ENCODE measurements around the gene DRC1.

The DRC1 gene

DNA sequence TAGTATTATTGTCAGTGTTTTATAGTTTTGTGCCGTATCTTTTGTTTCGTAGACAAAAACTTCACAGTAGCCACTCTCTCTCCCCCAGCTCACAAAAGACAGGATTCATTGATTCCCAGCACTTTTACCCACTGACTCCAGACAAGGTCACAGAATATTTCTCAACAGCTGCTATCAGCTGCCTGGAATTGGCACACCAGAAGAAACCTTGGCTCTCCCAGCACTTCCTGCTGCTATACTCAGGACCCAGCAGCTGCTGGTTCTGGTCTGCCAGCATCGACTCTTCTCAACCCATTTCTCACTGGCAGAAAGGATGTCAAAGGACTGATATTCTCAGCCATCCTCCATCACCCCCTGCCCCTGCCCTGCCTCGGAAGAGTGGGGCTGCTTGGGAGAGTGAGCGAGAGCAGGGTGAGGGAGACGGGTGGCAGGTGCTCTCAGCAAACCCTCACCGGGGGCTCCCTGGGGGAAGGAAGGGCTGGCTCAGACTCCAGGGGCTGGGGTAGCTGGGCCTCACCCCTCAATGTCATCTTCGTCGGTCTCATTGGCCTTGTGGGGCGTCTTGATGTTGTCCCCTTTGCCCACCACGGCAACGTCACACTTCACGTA lies 82.3 kb downstream of the DRC1 start:
- DNase-seq: no peak
- Histone ChIP-seq H3K4me3 (ENCODE audit: low read depth, low read length) (no peak overlapping the region), H3K27me3 (replicated peaks) (no peaks in the 10 kb centered on the region), H3K27ac (no peak overlapping the region), H3K36me3 (replicated peaks) (no peaks in the 10 kb centered on the region)
- in situ Hi-C loops (cut with HindIII; ENCODE audit: low pct_ligation_motif_present, low sequenced_read_pairs): no loop called here
- TF ChIP-seq, protein P1, sequence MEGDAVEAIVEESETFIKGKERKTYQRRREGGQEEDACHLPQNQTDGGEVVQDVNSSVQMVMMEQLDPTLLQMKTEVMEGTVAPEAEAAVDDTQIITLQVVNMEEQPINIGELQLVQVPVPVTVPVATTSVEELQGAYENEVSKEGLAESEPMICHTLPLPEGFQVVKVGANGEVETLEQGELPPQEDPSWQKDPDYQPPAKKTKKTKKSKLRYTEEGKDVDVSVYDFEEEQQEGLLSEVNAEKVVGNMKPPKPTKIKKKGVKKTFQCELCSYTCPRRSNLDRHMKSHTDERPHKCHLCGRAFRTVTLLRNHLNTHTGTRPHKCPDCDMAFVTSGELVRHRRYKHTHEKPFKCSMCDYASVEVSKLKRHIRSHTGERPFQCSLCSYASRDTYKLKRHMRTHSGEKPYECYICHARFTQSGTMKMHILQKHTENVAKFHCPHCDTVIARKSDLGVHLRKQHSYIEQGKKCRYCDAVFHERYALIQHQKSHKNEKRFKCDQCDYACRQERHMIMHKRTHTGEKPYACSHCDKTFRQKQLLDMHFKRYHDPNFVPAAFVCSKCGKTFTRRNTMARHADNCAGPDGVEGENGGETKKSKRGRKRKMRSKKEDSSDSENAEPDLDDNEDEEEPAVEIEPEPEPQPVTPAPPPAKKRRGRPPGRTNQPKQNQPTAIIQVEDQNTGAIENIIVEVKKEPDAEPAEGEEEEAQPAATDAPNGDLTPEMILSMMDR (IDR thresholded peaks at IDR 0.05; ENCODE audit: low read depth, low read length, missing control alignments): no peak

DNA sequence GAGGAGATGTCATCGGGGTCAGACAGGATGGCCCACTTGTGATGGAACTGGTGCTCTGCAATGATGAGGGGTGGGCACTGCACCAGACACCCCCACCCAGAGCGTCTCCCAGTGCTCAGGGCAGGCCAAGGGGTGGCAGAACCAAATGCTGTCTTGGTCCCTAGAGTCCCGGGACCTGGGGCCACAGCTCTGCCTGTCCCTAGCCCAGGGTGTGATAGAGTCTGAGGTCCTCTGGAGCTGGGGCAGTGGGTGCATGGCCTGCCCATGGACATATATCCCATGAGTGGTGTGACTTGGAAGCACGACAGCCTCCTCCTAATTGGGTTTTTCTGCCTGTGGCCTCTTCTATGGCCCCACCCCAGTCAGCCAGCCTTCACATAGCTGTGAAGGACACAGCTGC lies 82.9 kb downstream of the DRC1 start:
- in situ Hi-C loops (cut with HindIII; ENCODE audit: low pct_ligation_motif_present, low sequenced_read_pairs): no loop called here
- Histone ChIP-seq H3K36me3 (replicated peaks) (no peaks in the 10 kb centered on the region), H3K4me3 (ENCODE audit: low read depth, low read length) (no peak overlapping the region), H3K27ac (no peak overlapping the region), H3K27me3 (replicated peaks) (no peaks in the 10 kb centered on the region)
- no peak for DNase-seq
- TF ChIP-seq, protein P1 (IDR thresholded peaks at IDR 0.05; ENCODE audit: low read depth, low read length, missing control alignments): no peak

DNA sequence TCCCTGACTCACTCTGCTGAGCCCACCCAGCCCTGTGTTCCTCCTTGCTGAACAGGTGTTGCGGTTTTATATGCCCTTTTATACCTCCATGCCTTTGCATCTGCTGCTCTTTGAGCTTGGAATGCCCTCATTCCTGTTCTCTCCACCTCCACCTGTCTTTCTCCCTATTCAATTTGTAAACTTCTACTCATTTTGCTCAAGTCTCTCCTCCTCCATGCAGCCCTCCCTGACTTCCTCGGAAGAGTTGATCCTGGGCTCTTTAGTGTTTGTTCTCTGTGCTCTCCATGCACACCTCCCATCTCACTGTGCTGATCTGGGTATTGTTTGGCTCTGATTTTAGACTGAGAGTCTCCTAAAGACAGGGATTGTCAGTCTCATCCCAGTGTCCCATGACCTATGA lies 83.4 kb downstream of the DRC1 start:
- no peaks in the 10 kb centered on the region for H3K27me3 ChIP-seq (replicated peaks)
- no peak for DNase-seq
- no peak overlapping the region for H3K4me3 ChIP-seq (ENCODE audit: low read depth, low read length)
- in situ Hi-C loops (cut with HindIII; ENCODE audit: low pct_ligation_motif_present, low sequenced_read_pairs): no loop called here
- H3K27ac ChIP-seq: no peak overlapping the region
- no peaks in the 10 kb centered on the region for H3K36me3 ChIP-seq (replicated peaks)
- TF ChIP-seq, protein P1 (IDR thresholded peaks at IDR 0.05; ENCODE audit: low read depth, low read length, missing control alignments): no peak

DNA sequence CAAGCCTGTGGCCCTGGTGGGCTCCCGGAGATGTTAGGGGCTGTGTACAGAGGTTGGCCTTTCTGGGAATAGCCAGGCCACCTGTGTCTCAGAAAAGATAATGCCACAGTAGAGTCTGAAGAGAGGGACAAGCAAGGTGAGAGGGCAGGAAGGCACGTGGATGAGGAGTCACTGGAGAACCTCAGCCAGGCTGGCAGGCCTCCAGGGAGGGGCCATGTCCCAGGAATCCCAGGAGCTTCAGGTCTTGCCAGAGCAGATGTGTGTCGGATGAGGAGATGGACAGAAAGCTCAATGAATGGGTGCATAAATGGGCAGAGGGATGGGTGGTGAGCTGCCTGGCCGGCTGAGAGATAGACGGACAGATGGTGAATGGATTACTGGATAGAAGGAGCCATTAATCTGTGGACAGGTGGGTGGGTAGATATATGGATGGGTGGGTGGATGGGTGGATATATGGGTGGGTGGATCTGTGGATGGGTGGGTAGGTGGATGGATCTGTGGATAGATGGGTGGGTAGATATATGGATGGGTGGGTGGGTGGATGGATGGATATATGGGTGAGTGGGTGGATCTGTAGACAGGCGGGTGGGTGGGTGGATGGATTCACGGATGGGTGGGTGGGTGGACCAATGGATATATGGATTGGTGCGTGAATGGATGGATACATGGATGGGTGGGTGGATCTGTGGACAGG lies 84.2 kb downstream of the DRC1 start:
- Histone ChIP-seq H3K27ac (no peak overlapping the region), H3K4me3 (ENCODE audit: low read depth, low read length) (no peak overlapping the region), H3K36me3 (replicated peaks) (no peaks in the 10 kb centered on the region), H3K27me3 (replicated peaks) (no peaks in the 10 kb centered on the region)
- in situ Hi-C loops (cut with HindIII; ENCODE audit: low pct_ligation_motif_present, low sequenced_read_pairs): no loop called here
- TF ChIP-seq, protein P1 (IDR thresholded peaks at IDR 0.05; ENCODE audit: low read depth, low read length, missing control alignments): no peak
- DNase-seq: no peak

DNA sequence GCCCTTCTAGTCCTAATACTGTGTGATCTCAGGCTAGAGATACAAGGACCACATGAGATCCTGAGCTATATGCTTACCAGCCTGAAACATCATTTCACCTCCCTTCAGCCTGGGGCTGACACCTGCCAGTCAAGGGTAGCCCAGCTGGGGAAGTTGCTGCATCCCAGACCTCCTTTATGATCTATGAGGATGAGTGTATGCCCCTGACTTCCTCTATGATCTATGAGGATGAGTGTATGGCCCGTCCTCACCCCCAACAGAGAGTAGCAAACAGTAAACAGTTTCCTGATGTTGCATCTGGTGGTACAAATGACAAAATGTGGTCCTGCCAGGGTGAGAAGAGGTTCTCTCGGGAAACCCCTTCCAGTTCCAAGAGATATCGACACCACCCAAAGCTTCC lies 85.1 kb downstream of the DRC1 start:
- Histone ChIP-seq H3K27ac (no peak overlapping the region), H3K27me3 (replicated peaks) (no peaks in the 10 kb centered on the region), H3K36me3 (replicated peaks) (no peaks in the 10 kb centered on the region), H3K4me3 (ENCODE audit: low read depth, low read length) (no peak overlapping the region)
- TF ChIP-seq, protein P1 (IDR thresholded peaks at IDR 0.05; ENCODE audit: low read depth, low read length, missing control alignments): no peak
- in situ Hi-C loops (cut with HindIII; ENCODE audit: low pct_ligation_motif_present, low sequenced_read_pairs): no loop called here
- no peak for DNase-seq
